Thyroid gland (tissue), 4 donors: ENCODE data around the gene USP5.

ENCODE experiments used
- CTCF ChIP-seq, 6 experiments: fragments of 200-600 bp in 3 of 6; fragments of 450-650 bp in 3 of 6; sonication (generic) in 3 of 6; IDR thresholded peaks; one replicate each; pipeline ENCODE4 v1.5.1; 2016 to 2019; ENCODE audit warnings: antibody characterized with exemption in 6 of 6, mild to moderate bottlenecking in 2 of 6, inconsistent platforms in 1 of 6, moderate library complexity in 1 of 6
- POLR2A ChIP-seq, 2 donors: fragments of 450-650 bp; IDR thresholded peaks; one replicate each; pipeline ENCODE4 v1.6.1; 2017; ENCODE audit warnings: antibody characterized with exemption in 2 of 2, mild to moderate bottlenecking in 2 of 2, moderate library complexity in 1 of 2

- TF ChIP-seq CTCF (IDR thresholded peaks at IDR 0.05) (no peak), POLR2A (IDR thresholded peaks at IDR 0.05) (peak in 1 of 2 donors; percentile 55)
These were observed at the start of gene USP5 for GRCh38 chr12:6851921-6852650.
